ENCODE results near the gene KCNH4.

- TF ChIP-seq, protein P1, sequence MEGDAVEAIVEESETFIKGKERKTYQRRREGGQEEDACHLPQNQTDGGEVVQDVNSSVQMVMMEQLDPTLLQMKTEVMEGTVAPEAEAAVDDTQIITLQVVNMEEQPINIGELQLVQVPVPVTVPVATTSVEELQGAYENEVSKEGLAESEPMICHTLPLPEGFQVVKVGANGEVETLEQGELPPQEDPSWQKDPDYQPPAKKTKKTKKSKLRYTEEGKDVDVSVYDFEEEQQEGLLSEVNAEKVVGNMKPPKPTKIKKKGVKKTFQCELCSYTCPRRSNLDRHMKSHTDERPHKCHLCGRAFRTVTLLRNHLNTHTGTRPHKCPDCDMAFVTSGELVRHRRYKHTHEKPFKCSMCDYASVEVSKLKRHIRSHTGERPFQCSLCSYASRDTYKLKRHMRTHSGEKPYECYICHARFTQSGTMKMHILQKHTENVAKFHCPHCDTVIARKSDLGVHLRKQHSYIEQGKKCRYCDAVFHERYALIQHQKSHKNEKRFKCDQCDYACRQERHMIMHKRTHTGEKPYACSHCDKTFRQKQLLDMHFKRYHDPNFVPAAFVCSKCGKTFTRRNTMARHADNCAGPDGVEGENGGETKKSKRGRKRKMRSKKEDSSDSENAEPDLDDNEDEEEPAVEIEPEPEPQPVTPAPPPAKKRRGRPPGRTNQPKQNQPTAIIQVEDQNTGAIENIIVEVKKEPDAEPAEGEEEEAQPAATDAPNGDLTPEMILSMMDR (IDR thresholded peaks at IDR 0.05), result no peak
- TF ChIP-seq POLR2A (IDR thresholded peaks at IDR 0.05), result no peak
These were observed 11.5 kb upstream of the KCNH4 start for GRCh38 chr17:42192189-42193126.
